NCI-H1436 treated with DMSO at 0.1 percent for 48 hours (cell line): ENCODE data around the gene CCT4.
A peak's percentile ranks its signal among the peaks of the same experiment; 100 is the strongest.
"Not testable (repeated sequence)": the region's sequence is repeated elsewhere in the genome, so short reads cannot be mapped to it uniquely, and the experiment has no call there.

Experiments used
- DNase-seq: peaks from one replicate; lab custom pipeline; 2025; lab: John Stamatoyannopoulos, UW

The CCT4 gene

DNA sequence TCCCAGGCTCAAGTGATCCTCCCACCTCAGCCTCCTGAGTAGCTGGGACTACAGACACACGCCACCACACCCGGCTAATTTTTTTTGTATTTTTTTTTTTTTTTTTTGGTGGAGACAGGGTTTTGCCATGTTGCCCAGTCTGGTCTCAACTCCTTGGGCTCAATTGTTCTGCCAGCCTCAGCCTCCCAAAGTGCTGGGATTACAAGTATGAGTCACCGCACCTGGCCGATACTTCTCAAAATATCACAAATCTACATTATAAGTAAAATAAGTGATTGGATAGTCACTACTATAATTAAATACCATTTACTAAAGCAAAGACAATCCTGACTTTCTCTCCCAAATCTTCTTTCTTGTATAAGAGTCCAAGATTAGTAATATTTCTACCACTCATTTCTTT, 9.1 kb downstream of the CCT4 start:
- not testable (repeated sequence) for DNase-seq

DNA sequence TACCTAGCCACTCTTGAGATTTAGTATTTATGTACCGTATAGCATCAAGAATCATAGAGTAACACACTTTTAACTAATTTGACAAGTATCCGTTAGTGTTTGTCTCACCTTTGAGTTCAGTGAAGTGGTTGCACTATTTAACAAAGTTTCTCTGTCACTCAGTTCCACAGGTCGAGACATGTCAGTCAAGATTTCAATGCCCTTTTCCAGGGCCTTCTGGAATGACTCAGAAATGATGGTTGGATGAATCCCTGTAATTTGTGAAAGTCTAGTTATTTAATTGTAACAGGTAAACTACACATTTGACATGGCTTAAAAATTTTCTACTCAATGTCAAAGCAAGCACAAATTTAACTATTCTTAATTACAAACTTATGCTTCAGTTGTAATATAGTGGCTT, 9.7 kb downstream of the CCT4 start:
- DNase-seq = no peak

DNA sequence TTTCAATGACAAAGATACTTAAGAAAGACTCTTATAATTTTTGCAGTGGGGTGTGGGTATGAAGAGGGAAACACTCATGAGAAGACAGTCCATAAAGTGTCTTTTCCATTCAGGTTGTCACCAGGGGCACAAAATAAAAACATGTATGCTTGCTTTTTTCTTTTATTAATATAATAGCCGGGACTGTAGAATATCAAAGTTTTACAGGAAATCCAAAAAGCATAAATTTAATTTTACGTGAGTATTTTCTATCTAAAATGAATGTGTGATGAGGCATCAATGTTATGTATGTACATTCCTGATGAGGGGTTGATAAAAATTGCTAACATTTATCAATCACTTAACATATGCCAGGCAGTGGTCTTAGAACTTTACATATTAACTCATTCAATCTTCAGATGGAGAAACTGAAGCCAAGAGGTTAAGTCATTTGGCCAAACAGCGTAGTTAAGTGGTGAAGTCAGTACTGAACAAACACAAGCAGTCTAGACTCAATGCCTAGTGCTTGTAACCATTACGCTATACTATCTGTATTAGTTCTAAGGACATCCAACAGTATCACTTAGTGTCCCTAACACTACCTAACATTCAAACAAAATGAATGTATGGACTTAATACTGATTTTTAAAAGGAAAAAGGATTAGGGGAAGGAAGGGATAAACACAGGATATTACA, 10.7 kb downstream of the CCT4 start:
- DNase-seq = no peak

GRCh38 chr2:61876400-61876799, 12.1 kb downstream of the CCT4 start:
- no peak for DNase-seq

- DNase-seq = not testable (repeated sequence)
Measured at GRCh38 chr2:61866482-61867089, 21.9 kb downstream of the CCT4 start.

DNA sequence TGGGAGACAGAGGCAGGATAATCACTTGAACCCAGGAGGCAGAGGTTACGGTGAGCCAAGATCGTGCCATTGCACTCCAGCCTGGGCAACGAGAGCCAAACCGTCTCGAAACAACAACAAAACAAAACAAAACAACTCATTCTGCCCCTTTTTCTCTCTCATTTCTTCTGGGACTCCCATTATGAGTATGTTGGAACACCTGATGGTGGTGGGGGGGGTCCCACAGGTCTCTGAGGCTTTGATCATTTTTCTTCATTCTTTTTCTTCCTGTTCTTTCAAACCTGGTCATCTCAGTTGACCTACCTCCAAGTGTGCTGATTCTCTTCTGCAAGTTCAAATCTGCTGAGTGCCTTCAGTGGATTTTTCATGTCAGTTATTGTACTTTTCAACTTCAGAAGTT, 26.4 kb downstream of the CCT4 start:
- no peak for DNase-seq

DNA sequence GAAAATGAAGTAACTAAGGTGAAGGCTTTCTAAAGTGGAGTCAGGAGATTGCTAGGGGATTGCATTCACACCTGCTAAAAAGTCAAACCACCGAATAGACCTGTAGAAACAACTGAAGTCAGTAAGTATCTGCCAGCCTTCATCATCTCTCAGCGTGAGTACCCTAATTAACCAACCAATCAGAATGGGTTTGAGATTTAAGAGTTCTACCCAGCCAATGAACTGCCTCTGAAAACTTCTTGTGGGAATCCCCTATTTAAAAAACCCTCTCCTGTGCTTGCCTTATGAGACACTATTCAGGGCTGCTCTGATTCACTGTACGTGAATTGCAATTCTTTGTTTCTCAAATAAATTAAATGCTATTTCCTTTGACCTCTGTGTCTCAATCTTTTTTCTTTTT, 31.2 kb downstream of the CCT4 start:
- no peak for DNase-seq

GRCh38 chr2:61855318-61855613, 33.2 kb downstream of the CCT4 start:
- DNase-seq = no peak

GRCh38 chr2:61854564-61855317, 33.7 kb downstream of the CCT4 start:
- DNase-seq = peak; percentile 94

DNA sequence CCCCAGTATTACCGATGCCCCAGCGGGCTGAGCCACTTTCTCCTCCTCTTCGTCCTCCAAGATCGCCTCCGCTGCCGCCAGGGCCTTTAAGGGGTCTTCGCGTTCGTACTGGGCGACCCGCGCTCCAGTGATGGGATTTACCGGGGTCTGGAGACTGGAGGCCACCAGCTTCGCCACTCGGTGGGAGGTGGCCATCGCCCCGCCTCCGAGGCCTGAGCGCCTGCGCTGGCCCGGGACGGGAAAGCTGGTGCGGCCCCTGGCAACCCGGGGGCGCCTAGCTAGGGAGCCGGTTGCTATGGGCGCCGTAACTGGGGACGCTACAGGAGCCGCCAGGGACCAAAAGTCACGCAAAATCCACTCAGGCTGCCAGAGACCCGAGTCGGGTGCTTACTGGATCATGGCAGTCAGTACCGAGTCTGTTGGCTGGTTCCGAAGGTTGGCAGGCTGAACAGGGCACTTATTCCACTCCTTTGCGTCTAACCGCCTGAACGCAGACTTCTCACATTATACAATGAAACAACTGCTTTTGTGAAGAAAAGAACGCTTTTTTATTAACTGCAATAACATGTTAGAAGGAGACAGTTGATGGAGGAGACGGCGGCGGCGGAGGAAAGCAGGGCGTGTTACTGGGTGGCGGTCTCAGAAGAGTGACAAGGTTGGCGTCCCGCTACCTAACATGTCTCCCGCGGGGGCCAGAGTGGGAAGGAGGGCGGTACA, 34.5 kb downstream of the CCT4 start, which contains the start of gene FAM161A:
Gene FAM161A, minus strand, starts transcription at position 214 of the 717 bp plus-strand sequence. Its CDS starts 19 bp downstream, at position 195.
- DNase-seq = peak; percentile 31

- no peak for DNase-seq
Measured at GRCh38 chr2:61853086-61853846, 35.2 kb downstream of the CCT4 start.

- not testable (repeated sequence) for DNase-seq
Measured at GRCh38 chr2:61851270-61851669, 37.2 kb downstream of the CCT4 start.

DNA sequence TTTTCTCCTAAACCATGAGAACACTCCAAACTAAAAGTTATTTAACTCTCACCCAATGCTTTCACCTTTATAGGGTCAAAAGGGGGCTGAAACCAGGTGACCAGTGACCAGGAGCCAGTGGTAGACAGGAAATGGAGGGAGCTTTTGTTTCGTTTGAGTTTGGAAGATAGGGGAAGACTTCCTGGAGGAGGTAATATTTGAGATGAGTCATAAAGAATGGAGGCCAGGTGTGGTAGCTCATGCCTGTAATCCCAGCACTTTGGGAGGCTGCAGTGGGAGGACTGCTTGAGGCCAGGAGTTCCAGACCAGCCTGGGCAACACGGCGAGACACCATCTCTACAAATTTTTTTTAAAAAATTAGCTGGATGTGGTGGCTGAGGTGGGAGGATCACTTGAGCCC, 43.1 kb downstream of the CCT4 start:
- no peak for DNase-seq

GRCh38 chr2:61841286-61841685, 47.2 kb downstream of the CCT4 start:
- no peak for DNase-seq

DNA sequence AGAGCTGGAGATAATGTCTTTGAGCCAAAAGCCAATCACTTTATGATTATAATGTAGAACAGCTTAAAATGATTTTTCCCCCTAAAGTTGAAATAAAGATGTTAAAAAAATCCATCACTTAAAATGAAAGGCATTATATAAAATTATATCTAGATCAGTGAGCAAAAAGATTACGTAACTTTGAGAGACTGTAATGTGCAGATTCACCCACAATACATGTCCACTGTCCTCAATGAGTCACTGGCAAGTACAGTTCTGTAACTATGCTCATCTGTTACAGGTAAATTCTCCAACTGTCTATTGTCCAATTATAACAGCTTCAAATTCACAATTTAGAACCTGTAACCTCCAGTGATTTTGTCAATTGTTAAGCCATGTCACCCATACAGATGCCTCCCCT, 53.6 kb downstream of the CCT4 start:
- no peak for DNase-seq

DNA sequence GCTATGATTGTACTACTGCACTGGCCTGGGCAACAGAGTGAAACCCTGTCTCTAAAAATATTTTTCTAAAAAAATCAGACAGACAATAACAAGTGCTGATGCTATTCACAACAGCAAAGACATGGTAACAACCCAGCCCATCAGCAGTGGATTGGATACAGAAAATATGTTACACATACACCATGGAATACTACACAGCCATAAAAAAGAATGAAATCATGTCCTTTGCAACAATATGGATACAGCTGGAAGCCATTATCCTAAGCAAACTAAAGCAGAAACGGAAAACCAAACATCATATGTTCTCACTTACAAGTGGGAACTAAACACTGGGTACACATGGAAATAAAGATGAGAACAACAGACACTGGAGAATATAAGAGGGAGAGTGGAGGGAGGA, 54.5 kb downstream of the CCT4 start:
- no peak for DNase-seq

- DNase-seq = no peak
Measured at GRCh38 chr2:61832183-61832841, 56.1 kb downstream of the CCT4 start.

GRCh38 chr2:61822255-61822654, 66.2 kb downstream of the CCT4 start:
- DNase-seq = no peak
